H9 (cell line): ENCODE data around the gene MTOR. TPM values are rescaled to one million over a fixed set of nuclear protein-coding genes. Genes with fewer than 3 reads are reported as not detected.

ENCODE experiments used
- DNase-seq: peaks from one replicate; pipeline ENCODE4 v3.0.0-alpha.2; 2017
- H2AFZ ChIP-seq: one replicate; pipeline ENCODE4 v1.6.1; 2013; ENCODE audit warnings: mild to moderate bottlenecking, low read length, control low read depth, moderate library complexity
- H2AK5ac ChIP-seq: 2 replicates; pipeline ENCODE4 v1.6.1; 2013; ENCODE audit warnings: low read length, control low read depth, mixed read lengths; ENCODE audit not compliant: insufficient read length
- H2BK120ac ChIP-seq: one replicate; pipeline ENCODE4 v1.6.1; 2013; ENCODE audit warnings: low read depth, mild to moderate bottlenecking, low read length, control low read depth, inconsistent platforms; ENCODE audit not compliant: poor library complexity, severe bottlenecking
- H2BK12ac ChIP-seq: 2 replicates; pipeline ENCODE4 v1.6.1; 2013; ENCODE audit warnings: low read length, control low read depth, mixed read lengths, low read depth; ENCODE audit not compliant: insufficient read length
- H2BK15ac ChIP-seq: 2 replicates; pipeline ENCODE4 v1.6.1; 2013; ENCODE audit warnings: low read depth, low read length, control low read depth
- H2BK20ac ChIP-seq: one replicate; pipeline ENCODE4 v1.6.1; 2013; ENCODE audit warnings: low read depth, mild to moderate bottlenecking, low read length, control low read depth, inconsistent platforms; ENCODE audit not compliant: poor library complexity, severe bottlenecking
- H2BK5ac ChIP-seq: 2 replicates; pipeline ENCODE4 v1.6.1; 2013; ENCODE audit warnings: low read length, control low read depth, mixed read lengths; ENCODE audit not compliant: insufficient read length
- H3K14ac ChIP-seq: 2 replicates; pipeline ENCODE4 v1.6.1; 2013; ENCODE audit warnings: low read length, control low read depth; ENCODE audit not compliant: insufficient read depth
- H3K18ac ChIP-seq: 2 replicates; pipeline ENCODE4 v1.6.1; 2013; ENCODE audit warnings: low read depth, mild to moderate bottlenecking, mixed read lengths, low read length, control low read depth; ENCODE audit not compliant: insufficient read length
- H3K23ac ChIP-seq: 2 replicates; pipeline ENCODE4 v1.6.1; 2013; ENCODE audit warnings: low read length, control low read depth, mixed read lengths, low read depth; ENCODE audit not compliant: insufficient read length
- H3K23me2 ChIP-seq: 2 replicates; pipeline ENCODE4 v1.6.1; 2013; ENCODE audit warnings: low read depth, mild to moderate bottlenecking, mixed read lengths, low read length, control low read depth; ENCODE audit not compliant: insufficient read length, poor library complexity, severe bottlenecking
- H3K27ac ChIP-seq: 2 replicates; pipeline ENCODE4 v1.5.1; 2013; ENCODE audit warnings: low read length, control low read depth, mixed read lengths, low read depth; ENCODE audit not compliant: insufficient read length
- H3K27me3 ChIP-seq: 2 replicates; pipeline ENCODE4 v1.6.1; 2013; ENCODE audit warnings: low read length, control low read depth, inconsistent platforms; ENCODE audit not compliant: insufficient read depth
- H3K4ac ChIP-seq: 2 replicates; pipeline ENCODE4 v1.6.1; 2013; ENCODE audit warnings: low read depth, mild to moderate bottlenecking, control low read depth, inconsistent platforms, low read length, moderate library complexity
- H3K4me1 ChIP-seq: 2 replicates; pipeline ENCODE4 v1.6.1; 2013; ENCODE audit warnings: low read length, control low read depth, inconsistent platforms; ENCODE audit not compliant: insufficient read depth
- H3K4me2 ChIP-seq: 2 replicates; pipeline ENCODE4 v1.6.1; 2013; ENCODE audit warnings: low read length, control low read depth, mixed read lengths; ENCODE audit not compliant: insufficient read length, insufficient read depth
- H3K56ac ChIP-seq: 2 replicates; pipeline ENCODE4 v1.6.1; 2013; ENCODE audit warnings: low read depth, mild to moderate bottlenecking, mixed read lengths, low read length, control low read depth; ENCODE audit not compliant: insufficient read length
- H3K79me1 ChIP-seq: 2 replicates; pipeline ENCODE4 v1.6.1; 2013; ENCODE audit warnings: low read depth, mild to moderate bottlenecking, moderate library complexity, low read length, control low read depth, inconsistent platforms; ENCODE audit not compliant: insufficient read depth, poor library complexity, severe bottlenecking
- H3K79me2 ChIP-seq: 2 replicates; pipeline ENCODE4 v1.6.1; 2013; ENCODE audit warnings: low read length, control low read depth, inconsistent platforms; ENCODE audit not compliant: insufficient read depth
- H3K9ac ChIP-seq: 2 replicates; pipeline ENCODE4 v1.6.1; 2013; ENCODE audit warnings: low read length, control low read depth, mixed read lengths; ENCODE audit not compliant: insufficient read length; ENCODE audit errors: extremely low read depth
- H3K9me3 ChIP-seq: one replicate; pipeline ENCODE4 v1.6.1; 2013; ENCODE audit warnings: low read depth, low read length, inconsistent platforms; ENCODE audit not compliant: control insufficient read depth
- H3T11ph ChIP-seq: one replicate; pipeline ENCODE4 v1.6.1; 2013; ENCODE audit warnings: mild to moderate bottlenecking, low read length, control low read depth, inconsistent platforms
- H4K20me1 ChIP-seq: one replicate; pipeline ENCODE4 v1.6.1; 2013; ENCODE audit not compliant: control insufficient read depth, insufficient read length, insufficient read depth
- H4K5ac ChIP-seq: 2 replicates; pipeline ENCODE4 v1.6.1; 2013; ENCODE audit warnings: low read depth, mild to moderate bottlenecking, mixed read lengths, low read length, control low read depth; ENCODE audit not compliant: insufficient read length
- H4K8ac ChIP-seq: replicated peaks from 2 replicates; pipeline ENCODE4 v1.6.1; 2013; ENCODE audit warnings: low read length, control low read depth, mixed read lengths, low read depth; ENCODE audit not compliant: insufficient read length
- H4K91ac ChIP-seq: 2 replicates; pipeline ENCODE4 v1.6.1; 2013; ENCODE audit warnings: low read depth, mild to moderate bottlenecking, moderate library complexity, mixed read lengths, low read length, control low read depth; ENCODE audit not compliant: insufficient read length
- H3K27ac Mint-ChIP-seq, 3 experiments: 2 replicates in 2 of 3; 3 replicates in 1 of 3; pipeline ENCODE4 v1.8.0; 2020 to 2021; ENCODE audit warnings: mixed read lengths in 3 of 3, mild to moderate bottlenecking in 1 of 3, moderate library complexity in 1 of 3
- H3K27me3 Mint-ChIP-seq: 2 replicates; pipeline ENCODE4 v1.8.0; 2021; ENCODE audit warnings: low read depth, mild to moderate bottlenecking, moderate library complexity, mixed read lengths
- H3K36me3 Mint-ChIP-seq, 3 experiments: 2 replicates in 2 of 3; 3 replicates in 1 of 3; pipeline ENCODE4 v1.8.0; 2020 to 2021; ENCODE audit warnings: low read depth in 3 of 3, mixed read lengths in 3 of 3; ENCODE audit not compliant: insufficient read depth in 1 of 3
- H3K4me1 Mint-ChIP-seq, 2 experiments: 2 replicates each; pipeline ENCODE4 v1.8.0; 2020; ENCODE audit warnings: mixed read lengths in 2 of 2
- H3K4me3 Mint-ChIP-seq, 2 experiments: 2 replicates in 1 of 2; 3 replicates in 1 of 2; pipeline ENCODE4 v1.8.0; 2020 to 2021; ENCODE audit warnings: mild to moderate bottlenecking in 2 of 2, mixed read lengths in 2 of 2, moderate library complexity in 1 of 2
- H3K9me3 Mint-ChIP-seq, 2 experiments: 2 replicates in 1 of 2; 3 replicates in 1 of 2; pipeline ENCODE4 v1.8.0; 2020; ENCODE audit warnings: mild to moderate bottlenecking in 2 of 2, mixed read lengths in 2 of 2, moderate library complexity in 1 of 2
- WGBS: extraction: QIAGEN DNeasy Blood & Tissue Kit; methylation state at CpG from one replicate; pipeline ENCODE4 v1.1.7; 2013; ENCODE audit warnings: missing lambda C conversion rate, low lambda C conversion rate, mixed read lengths; ENCODE audit not compliant: insufficient read length; ENCODE audit errors: extremely low coverage; 5-methylcytosine and 5-hydroxymethylcytosine counted together
- total RNA-seq: library from RNA; stranded (reverse); gene quantifications from 2 replicates; pipeline ENCODE4 v1.2.1, GENCODE V29; 2021
- TF ChIP-seq, protein P1 (sequence below): fragments of 200-600 bp; sonication (generic); conservative IDR thresholded peaks from 3 replicates; pipeline ENCODE4 v1.8.0; 2021; ENCODE audit warnings: antibody characterized with exemption, mild to moderate bottlenecking

MTOR gene
- total RNA-seq, 1 experiment from 2014 or later = 67.5 TPM

DNA sequence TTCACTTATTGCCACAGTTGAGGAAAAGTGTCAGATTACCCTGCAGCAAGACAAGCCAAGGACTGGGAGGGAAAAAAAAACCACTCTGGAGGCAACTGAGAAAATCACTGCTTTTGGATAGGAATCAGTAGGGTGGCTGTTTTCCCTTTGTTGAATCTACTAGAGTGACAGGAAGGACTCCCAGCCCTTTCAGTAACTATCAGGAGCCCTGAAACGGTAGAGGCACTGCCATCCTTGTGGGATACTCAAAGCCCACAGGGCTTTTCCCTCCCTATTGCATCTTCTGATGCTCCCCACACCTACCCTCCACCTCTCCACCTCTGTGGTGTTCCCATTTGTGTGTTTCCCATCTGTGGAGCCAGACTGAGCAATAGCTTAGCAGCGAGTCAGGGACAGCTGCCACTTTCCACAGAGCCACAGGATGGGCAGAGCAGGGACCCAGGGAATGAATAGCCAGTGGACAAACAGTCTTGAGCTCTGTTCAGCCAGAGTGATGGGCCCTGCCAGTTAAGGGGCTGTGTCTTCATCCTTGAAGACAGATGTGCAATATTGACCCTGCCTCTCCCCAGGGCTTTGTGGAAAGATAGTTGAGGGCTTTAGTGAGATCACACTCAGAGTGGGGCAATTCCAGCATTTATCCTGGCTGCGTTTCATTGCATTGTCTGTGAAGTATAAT, 24.5 kb upstream of the MTOR start:
- Histone ChIP-seq H4K8ac (no peak overlapping the region), H3T11ph (no peak overlapping the region), H3K27me3 (no peaks in the 10 kb centered on the region), H3K27ac (peak overlapping the region; percentile 85), H2BK15ac (no peak overlapping the region), H3K56ac (no peak overlapping the region), H3K4me2 (peak overlapping the region; percentile 29), H3K9me3 (no peaks in the 10 kb centered on the region), H3K79me2 (peaks cover 2% of the 10 kb centered on the region; the same call in 1 of the 2 replicates), H3K79me1 (peaks cover 5% of the 10 kb centered on the region), H3K23me2 (no peaks in the 10 kb centered on the region), H3K14ac (no peak overlapping the region), H3K23ac (no peak overlapping the region), H3K9ac (no peak overlapping the region), H2AK5ac (no peak overlapping the region), H3K18ac (no peak overlapping the region), H2BK20ac (no peak overlapping the region), H4K91ac (no peak overlapping the region), H2BK12ac (no peak overlapping the region), H3K4ac (no peak overlapping the region), H2BK5ac (no peak overlapping the region), H4K5ac (no peak overlapping the region), H2BK120ac (no peak overlapping the region), H2AFZ (no peak overlapping the region), H4K20me1 (no peaks in the 10 kb centered on the region), H3K4me1 (peaks cover 17% of the 10 kb centered on the region; the same call in 1 of the 2 replicates)
- Mint-ChIP-seq H3K4me1 (peaks cover 43 to 48% of the 10 kb centered on the region in 2 experiments), H3K9me3 (no peaks in the 10 kb centered on the region), H3K27me3 (no peaks in the 10 kb centered on the region), H3K36me3 (peaks cover 15 to 54% (median 25%) of the 10 kb centered on the region in 3 experiments; a peak in 6 of 7 replicates), H3K4me3 (peak overlapping the region in 1 of 2 experiments; percentile 37; a peak in 2 of 5 replicates), H3K27ac (peak overlapping the region; percentile 56 to 98 (median 84))
- DNase-seq = peak; percentile 58
- WGBS = no CpG with 5 or more reads among the region's 3 CpGs
- TF ChIP-seq, protein P1, sequence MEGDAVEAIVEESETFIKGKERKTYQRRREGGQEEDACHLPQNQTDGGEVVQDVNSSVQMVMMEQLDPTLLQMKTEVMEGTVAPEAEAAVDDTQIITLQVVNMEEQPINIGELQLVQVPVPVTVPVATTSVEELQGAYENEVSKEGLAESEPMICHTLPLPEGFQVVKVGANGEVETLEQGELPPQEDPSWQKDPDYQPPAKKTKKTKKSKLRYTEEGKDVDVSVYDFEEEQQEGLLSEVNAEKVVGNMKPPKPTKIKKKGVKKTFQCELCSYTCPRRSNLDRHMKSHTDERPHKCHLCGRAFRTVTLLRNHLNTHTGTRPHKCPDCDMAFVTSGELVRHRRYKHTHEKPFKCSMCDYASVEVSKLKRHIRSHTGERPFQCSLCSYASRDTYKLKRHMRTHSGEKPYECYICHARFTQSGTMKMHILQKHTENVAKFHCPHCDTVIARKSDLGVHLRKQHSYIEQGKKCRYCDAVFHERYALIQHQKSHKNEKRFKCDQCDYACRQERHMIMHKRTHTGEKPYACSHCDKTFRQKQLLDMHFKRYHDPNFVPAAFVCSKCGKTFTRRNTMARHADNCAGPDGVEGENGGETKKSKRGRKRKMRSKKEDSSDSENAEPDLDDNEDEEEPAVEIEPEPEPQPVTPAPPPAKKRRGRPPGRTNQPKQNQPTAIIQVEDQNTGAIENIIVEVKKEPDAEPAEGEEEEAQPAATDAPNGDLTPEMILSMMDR = no peak
